Measurements from ENCODE around the gene ZBP1.

ZBP1 gene

GRCh38 chr20:57666106-57666833 lies 46.0 kb upstream of the ZBP1 start:
- H3K4me2 ChIP-seq (ENCODE audit: low read length) = no peak overlapping the region
- H3K9ac ChIP-seq (ENCODE audit: low read length) = no peak overlapping the region
- WGBS (ENCODE audit: extremely low coverage, insufficient coverage, low lambda C conversion rate) = no CpG with 5 or more reads among the region's 21 CpGs

GRCh38 chr20:57665589-57665971 lies 45.4 kb upstream of the ZBP1 start:
- no peak overlapping the region for H2BK5ac ChIP-seq (ENCODE audit: low read length)
- no peak overlapping the region for H4K5ac ChIP-seq (ENCODE audit: low read length)
- no peaks in the 10 kb centered on the region for H3K27me3 ChIP-seq (ENCODE audit: insufficient read depth, low read length, poor library complexity)
- no peak overlapping the region for H2BK120ac ChIP-seq (ENCODE audit: low read depth, low read length)
- H3K23ac ChIP-seq (ENCODE audit: low read length) = no peak overlapping the region
- H3K79me2 ChIP-seq (ENCODE audit: control insufficient read depth, insufficient read depth, low read length) = peaks cover 97% of the 10 kb centered on the region
- no peak overlapping the region for H4K8ac ChIP-seq (ENCODE audit: low read depth, low read length)
- H3K4ac ChIP-seq (ENCODE audit: low read depth, low read length) = no peak overlapping the region
- H3K56ac ChIP-seq (ENCODE audit: low read length) = no peak overlapping the region
- no peak overlapping the region for H2AK5ac ChIP-seq (ENCODE audit: low read length)
- H3K9ac ChIP-seq (ENCODE audit: low read length) = no peak overlapping the region
- no peaks in the 10 kb centered on the region for H3K36me3 ChIP-seq (ENCODE audit: control insufficient read depth, insufficient read depth, low read length)
- H3K4me3 ChIP-seq (ENCODE audit: low read length) = no peak overlapping the region
- WGBS (ENCODE audit: extremely low coverage, insufficient coverage, low lambda C conversion rate) = no CpG with 5 or more reads among the region's 8 CpGs
- peaks cover 39% of the 10 kb centered on the region for H3K79me1 ChIP-seq (ENCODE audit: low read length)
- no peak overlapping the region for H3K4me2 ChIP-seq (ENCODE audit: low read length)
- H3K27ac ChIP-seq (ENCODE audit: low read depth, low read length) = no peak overlapping the region
- no peaks in the 10 kb centered on the region for H3K4me1 ChIP-seq (ENCODE audit: control insufficient read depth, low read depth, low read length)
- DNase-seq = no peak
- no peak overlapping the region for H2BK15ac ChIP-seq (replicated peaks; ENCODE audit: low read depth)
- H3K18ac ChIP-seq (ENCODE audit: low read length) = no peak overlapping the region

More at GRCh38 chr20:57666106-57666833, 46.0 kb upstream of the ZBP1 start:
- no peak overlapping the region for H4K5ac ChIP-seq (ENCODE audit: low read length)
- no peak overlapping the region for H3K27ac ChIP-seq (ENCODE audit: low read depth, low read length)
- H3K56ac ChIP-seq (ENCODE audit: low read length) = no peak overlapping the region
- no peaks in the 10 kb centered on the region for H3K27me3 ChIP-seq (ENCODE audit: insufficient read depth, low read length, poor library complexity)
- H4K8ac ChIP-seq (ENCODE audit: low read depth, low read length) = no peak overlapping the region
- H3K79me1 ChIP-seq (ENCODE audit: low read length) = peaks cover 33% of the 10 kb centered on the region
- no peak overlapping the region for H3K4me3 ChIP-seq (ENCODE audit: low read length)
- no peak overlapping the region for H2BK5ac ChIP-seq (ENCODE audit: low read length)
- no peak overlapping the region for H2BK15ac ChIP-seq (replicated peaks; ENCODE audit: low read depth)
- H3K79me2 ChIP-seq (ENCODE audit: control insufficient read depth, insufficient read depth, low read length) = peaks cover 97% of the 10 kb centered on the region
- no peak overlapping the region for H2BK120ac ChIP-seq (ENCODE audit: low read depth, low read length)
- no peaks in the 10 kb centered on the region for H3K4me1 ChIP-seq (ENCODE audit: control insufficient read depth, low read depth, low read length)
- no peak for DNase-seq
- no peak overlapping the region for H3K18ac ChIP-seq (ENCODE audit: low read length)
- H3K36me3 ChIP-seq (ENCODE audit: control insufficient read depth, insufficient read depth, low read length) = no peaks in the 10 kb centered on the region
- H3K4ac ChIP-seq (ENCODE audit: low read depth, low read length) = no peak overlapping the region
- no peak overlapping the region for H2AK5ac ChIP-seq (ENCODE audit: low read length)
- no peak overlapping the region for H3K23ac ChIP-seq (ENCODE audit: low read length)

- no peak overlapping the region for H4K5ac ChIP-seq (ENCODE audit: low read length)
- no CpG with 5 or more reads among the region's 14 CpGs for WGBS (ENCODE audit: extremely low coverage, insufficient coverage, low lambda C conversion rate)
Observed at GRCh38 chr20:57664924-57665588, 44.8 kb upstream of the ZBP1 start.

GRCh38 chr20:57664476-57664875 lies 44.2 kb upstream of the ZBP1 start:
- H3K56ac ChIP-seq (ENCODE audit: low read length) = no peak overlapping the region
- H3K79me1 ChIP-seq (ENCODE audit: low read length) = peaks cover 44% of the 10 kb centered on the region
- no peak overlapping the region for H4K8ac ChIP-seq (ENCODE audit: low read depth, low read length)
- H4K5ac ChIP-seq (ENCODE audit: low read length) = no peak overlapping the region
- H3K27me3 ChIP-seq (ENCODE audit: insufficient read depth, low read length, poor library complexity) = no peaks in the 10 kb centered on the region
- H2BK120ac ChIP-seq (ENCODE audit: low read depth, low read length) = no peak overlapping the region
- H3K18ac ChIP-seq (ENCODE audit: low read length) = no peak overlapping the region
- no peaks in the 10 kb centered on the region for H3K4me1 ChIP-seq (ENCODE audit: control insufficient read depth, low read depth, low read length)
- H2AK5ac ChIP-seq (ENCODE audit: low read length) = no peak overlapping the region
- H2BK5ac ChIP-seq (ENCODE audit: low read length) = no peak overlapping the region
- no peak for DNase-seq
- WGBS (ENCODE audit: extremely low coverage, insufficient coverage, low lambda C conversion rate) = no CpG with 5 or more reads among the region's 20 CpGs
- H3K23ac ChIP-seq (ENCODE audit: low read length) = no peak overlapping the region
- H3K4me2 ChIP-seq (ENCODE audit: low read length) = no peak overlapping the region
- no peak overlapping the region for H3K9ac ChIP-seq (ENCODE audit: low read length)
- H3K27ac ChIP-seq (ENCODE audit: low read depth, low read length) = no peak overlapping the region
- no peak overlapping the region for H2BK15ac ChIP-seq (replicated peaks; ENCODE audit: low read depth)
- H3K36me3 ChIP-seq (ENCODE audit: control insufficient read depth, insufficient read depth, low read length) = peaks cover 3% of the 10 kb centered on the region
- no peak overlapping the region for H3K4ac ChIP-seq (ENCODE audit: low read depth, low read length)
- no peak overlapping the region for H3K4me3 ChIP-seq (ENCODE audit: low read length)
- peaks cover 97% of the 10 kb centered on the region for H3K79me2 ChIP-seq (ENCODE audit: control insufficient read depth, insufficient read depth, low read length)

More at GRCh38 chr20:57664924-57665588, 44.8 kb upstream of the ZBP1 start:
- no peak overlapping the region for H3K23ac ChIP-seq (ENCODE audit: low read length)
- peaks cover 3% of the 10 kb centered on the region for H3K36me3 ChIP-seq (ENCODE audit: control insufficient read depth, insufficient read depth, low read length)
- H3K56ac ChIP-seq (ENCODE audit: low read length) = no peak overlapping the region
- no peak overlapping the region for H2BK120ac ChIP-seq (ENCODE audit: low read depth, low read length)
- no peak overlapping the region for H3K4me3 ChIP-seq (ENCODE audit: low read length)
- no peak overlapping the region for H3K18ac ChIP-seq (ENCODE audit: low read length)
- H2BK15ac ChIP-seq (replicated peaks; ENCODE audit: low read depth) = no peak overlapping the region
- H3K4me2 ChIP-seq (ENCODE audit: low read length) = no peak overlapping the region
- no peak overlapping the region for H3K9ac ChIP-seq (ENCODE audit: low read length)
- no peak overlapping the region for H3K4ac ChIP-seq (ENCODE audit: low read depth, low read length)
- H2BK5ac ChIP-seq (ENCODE audit: low read length) = no peak overlapping the region
- no peak overlapping the region for H4K8ac ChIP-seq (ENCODE audit: low read depth, low read length)
- no peaks in the 10 kb centered on the region for H3K4me1 ChIP-seq (ENCODE audit: control insufficient read depth, low read depth, low read length)
- no peak for DNase-seq
- no peak overlapping the region for H2AK5ac ChIP-seq (ENCODE audit: low read length)
- H3K27me3 ChIP-seq (ENCODE audit: insufficient read depth, low read length, poor library complexity) = no peaks in the 10 kb centered on the region
- H3K79me1 ChIP-seq (ENCODE audit: low read length) = peaks cover 41% of the 10 kb centered on the region
- H3K79me2 ChIP-seq (ENCODE audit: control insufficient read depth, insufficient read depth, low read length) = peaks cover 97% of the 10 kb centered on the region
- no peak overlapping the region for H3K27ac ChIP-seq (ENCODE audit: low read depth, low read length)

- H2BK15ac ChIP-seq (replicated peaks; ENCODE audit: low read depth) = no peak overlapping the region
- peaks cover 96% of the 10 kb centered on the region for H3K79me2 ChIP-seq (ENCODE audit: control insufficient read depth, insufficient read depth, low read length)
- peaks cover 3% of the 10 kb centered on the region for H3K36me3 ChIP-seq (ENCODE audit: control insufficient read depth, insufficient read depth, low read length)
- no peak overlapping the region for H2BK120ac ChIP-seq (ENCODE audit: low read depth, low read length)
- H3K56ac ChIP-seq (ENCODE audit: low read length) = no peak overlapping the region
- no peak overlapping the region for H4K8ac ChIP-seq (ENCODE audit: low read depth, low read length)
- WGBS (ENCODE audit: extremely low coverage, insufficient coverage, low lambda C conversion rate) = no CpG with 5 or more reads among the region's 27 CpGs
- no peak overlapping the region for H3K4me3 ChIP-seq (ENCODE audit: low read length)
- H3K18ac ChIP-seq (ENCODE audit: low read length) = no peak overlapping the region
- H3K4me1 ChIP-seq (ENCODE audit: control insufficient read depth, low read depth, low read length) = no peaks in the 10 kb centered on the region
- H4K5ac ChIP-seq (ENCODE audit: low read length) = no peak overlapping the region
- H3K4ac ChIP-seq (ENCODE audit: low read depth, low read length) = no peak overlapping the region
- no peaks in the 10 kb centered on the region for H3K27me3 ChIP-seq (ENCODE audit: insufficient read depth, low read length, poor library complexity)
- no peak overlapping the region for H3K4me2 ChIP-seq (ENCODE audit: low read length)
- no peak overlapping the region for H3K27ac ChIP-seq (ENCODE audit: low read depth, low read length)
- peaks cover 47% of the 10 kb centered on the region for H3K79me1 ChIP-seq (ENCODE audit: low read length)
- H2AK5ac ChIP-seq (ENCODE audit: low read length) = no peak overlapping the region
- H3K23ac ChIP-seq (ENCODE audit: low read length) = no peak overlapping the region
- H2BK5ac ChIP-seq (ENCODE audit: low read length) = no peak overlapping the region
- no peak for DNase-seq
- no peak overlapping the region for H3K9ac ChIP-seq (ENCODE audit: low read length)
Observed at GRCh38 chr20:57663681-57664451, 43.6 kb upstream of the ZBP1 start.
